Breast epithelium (tissue), 3 donors: ENCODE measurements around the gene CDHR2.

Experiments
- POLR2A ChIP-seq: fragments of 450-650 bp; IDR thresholded peaks from one replicate; pipeline ENCODE4 v1.6.1; 2016; ENCODE audit warnings: antibody characterized with exemption, mild to moderate bottlenecking, moderate library complexity
- TF ChIP-seq, protein P1 (sequence below), 3 donors: fragments of 450-650 bp; IDR thresholded peaks; one replicate each; pipeline ENCODE4 v1.5.1; 2016 to 2017; ENCODE audit warnings: antibody characterized with exemption in 3 of 3, mild to moderate bottlenecking in 3 of 3, moderate library complexity in 3 of 3

DNA sequence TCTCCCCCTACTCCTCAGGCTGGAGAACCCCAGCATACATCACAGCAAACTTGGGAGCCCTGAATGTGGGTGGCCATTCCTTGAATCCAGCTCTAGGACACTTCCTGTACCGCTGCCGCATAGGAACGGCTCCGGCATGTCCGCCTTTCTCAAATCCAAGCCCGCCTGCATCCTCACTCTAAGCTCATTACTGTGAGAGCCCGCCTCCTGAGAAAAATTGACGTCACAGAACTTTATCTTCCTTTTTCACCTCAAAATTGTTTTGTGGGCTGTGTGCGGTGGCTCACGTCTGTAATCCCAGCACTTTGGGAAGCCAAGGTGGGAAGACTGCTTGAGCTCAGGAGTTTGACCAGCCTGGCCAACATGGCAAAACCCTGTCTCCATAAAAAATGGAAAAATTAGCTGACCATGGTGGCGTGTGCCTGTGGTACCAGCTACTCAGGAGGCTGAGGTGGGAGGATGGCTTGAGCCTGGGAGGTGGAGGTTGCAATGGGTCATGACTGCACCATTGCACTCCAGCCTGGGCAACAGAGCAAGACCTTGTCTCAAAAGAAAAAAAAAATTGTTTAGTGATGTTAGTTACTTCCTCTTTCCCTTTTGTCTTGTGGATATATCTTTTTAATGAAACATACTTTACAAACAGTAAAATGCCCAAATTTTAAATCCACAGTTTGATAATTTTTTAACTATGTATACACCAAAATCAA is 34.7 kb upstream of the CDHR2 start:
- TF ChIP-seq, protein P1, sequence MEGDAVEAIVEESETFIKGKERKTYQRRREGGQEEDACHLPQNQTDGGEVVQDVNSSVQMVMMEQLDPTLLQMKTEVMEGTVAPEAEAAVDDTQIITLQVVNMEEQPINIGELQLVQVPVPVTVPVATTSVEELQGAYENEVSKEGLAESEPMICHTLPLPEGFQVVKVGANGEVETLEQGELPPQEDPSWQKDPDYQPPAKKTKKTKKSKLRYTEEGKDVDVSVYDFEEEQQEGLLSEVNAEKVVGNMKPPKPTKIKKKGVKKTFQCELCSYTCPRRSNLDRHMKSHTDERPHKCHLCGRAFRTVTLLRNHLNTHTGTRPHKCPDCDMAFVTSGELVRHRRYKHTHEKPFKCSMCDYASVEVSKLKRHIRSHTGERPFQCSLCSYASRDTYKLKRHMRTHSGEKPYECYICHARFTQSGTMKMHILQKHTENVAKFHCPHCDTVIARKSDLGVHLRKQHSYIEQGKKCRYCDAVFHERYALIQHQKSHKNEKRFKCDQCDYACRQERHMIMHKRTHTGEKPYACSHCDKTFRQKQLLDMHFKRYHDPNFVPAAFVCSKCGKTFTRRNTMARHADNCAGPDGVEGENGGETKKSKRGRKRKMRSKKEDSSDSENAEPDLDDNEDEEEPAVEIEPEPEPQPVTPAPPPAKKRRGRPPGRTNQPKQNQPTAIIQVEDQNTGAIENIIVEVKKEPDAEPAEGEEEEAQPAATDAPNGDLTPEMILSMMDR (IDR thresholded peaks at IDR 0.05) = no peak
- TF ChIP-seq POLR2A = no peak
